ENCODE data around the gene HSD17B12.

Gene HSD17B12

DNA sequence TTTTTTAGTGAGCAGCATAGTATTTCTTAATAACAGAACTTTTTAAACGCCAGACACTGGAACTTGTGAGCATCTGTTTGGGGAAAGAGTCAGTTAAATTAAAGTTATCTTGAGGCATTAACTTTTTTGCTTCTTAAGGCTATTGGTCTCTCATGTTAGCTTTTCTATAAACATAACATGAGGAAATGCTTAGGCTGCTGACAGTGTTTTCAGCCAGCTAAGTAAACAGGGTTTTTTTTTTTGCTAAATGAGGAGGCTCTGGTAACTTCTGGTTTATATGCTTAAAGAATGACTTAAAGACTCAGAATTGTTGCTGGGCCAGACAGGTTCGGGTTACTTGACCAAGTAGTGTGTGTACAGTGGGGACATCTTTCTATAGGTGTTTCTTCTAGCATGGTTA lies 104.3 kb downstream of the HSD17B12 start:
- peaks cover 31% of the 10 kb centered on the region for H3K36me3 ChIP-seq (ENCODE audit: control insufficient read depth, insufficient read depth, low read length, severe bottlenecking)
- no peak overlapping the region for H3K4me3 ChIP-seq (ENCODE audit: low read length)
- H3K9me3 ChIP-seq (ENCODE audit: control insufficient read depth, low read length): no peaks in the 10 kb centered on the region
- no peak overlapping the region for H3K9ac ChIP-seq (ENCODE audit: low read length)
- peak; percentile 60 for DNase-seq (ENCODE audit: low read depth)
- H3K4me1 ChIP-seq (ENCODE audit: control insufficient read depth, insufficient read depth, low read length): peaks cover 14% of the 10 kb centered on the region
- no peaks in the 10 kb centered on the region for H3K27me3 ChIP-seq (replicated peaks; ENCODE audit: control insufficient read depth, insufficient read depth, low read length)

DNA sequence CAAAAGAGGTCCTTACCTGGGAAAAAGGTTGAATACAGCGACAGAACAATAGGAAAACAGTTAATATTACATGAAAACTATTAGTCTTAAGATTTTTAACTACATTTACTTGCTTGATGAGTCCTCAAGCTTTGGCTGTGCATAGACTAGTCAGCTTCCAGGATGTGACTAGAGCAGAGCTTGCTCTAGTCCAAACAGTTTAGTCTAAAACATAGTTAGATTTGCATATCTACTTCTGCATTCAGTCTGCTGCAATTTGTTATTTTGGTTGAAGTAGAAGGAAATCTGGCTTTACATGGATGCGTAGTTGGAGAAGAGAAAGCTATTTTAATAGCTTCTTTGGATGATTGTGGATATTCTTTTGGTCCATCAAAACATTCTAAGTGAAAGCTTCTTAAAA lies 104.8 kb downstream of the HSD17B12 start:
- no peaks in the 10 kb centered on the region for H3K9me3 ChIP-seq (ENCODE audit: control insufficient read depth, low read length)

DNA sequence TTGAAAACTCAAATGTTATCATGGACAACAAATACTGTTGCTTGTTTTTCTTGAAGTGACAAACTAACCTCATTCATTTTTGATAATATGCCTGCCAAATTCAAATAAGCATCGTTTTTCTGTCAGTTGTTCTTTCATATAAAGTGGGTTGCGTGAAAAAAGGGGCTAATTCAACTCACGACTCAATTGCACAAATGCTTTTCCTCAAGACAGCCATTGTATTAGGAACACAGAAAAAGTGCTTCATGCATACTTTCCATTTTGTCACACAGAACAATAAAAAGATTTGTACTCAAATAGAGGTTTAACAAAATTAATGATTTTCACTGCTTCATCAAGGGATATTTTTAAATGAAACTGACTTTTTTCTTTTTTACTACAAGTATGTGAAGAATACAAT lies 105.5 kb downstream of the HSD17B12 start:
- no peak for DNase-seq (ENCODE audit: low read depth)
- H3K4me3 ChIP-seq (ENCODE audit: low read length): no peak overlapping the region
- no peaks in the 10 kb centered on the region for H3K27me3 ChIP-seq (replicated peaks; ENCODE audit: control insufficient read depth, insufficient read depth, low read length)

More for the DNA sequence above, 104.8 kb downstream of the HSD17B12 start:
- Histone ChIP-seq H3K27me3 (replicated peaks; ENCODE audit: control insufficient read depth, insufficient read depth, low read length) (no peaks in the 10 kb centered on the region), H3K4me3 (ENCODE audit: low read length) (no peak overlapping the region), H3K4me1 (ENCODE audit: control insufficient read depth, insufficient read depth, low read length) (peaks cover 17% of the 10 kb centered on the region), H3K9ac (ENCODE audit: low read length) (no peak overlapping the region), H3K36me3 (ENCODE audit: control insufficient read depth, insufficient read depth, low read length, severe bottlenecking) (peaks cover 31% of the 10 kb centered on the region)
- no peak for DNase-seq (ENCODE audit: low read depth)

DNA sequence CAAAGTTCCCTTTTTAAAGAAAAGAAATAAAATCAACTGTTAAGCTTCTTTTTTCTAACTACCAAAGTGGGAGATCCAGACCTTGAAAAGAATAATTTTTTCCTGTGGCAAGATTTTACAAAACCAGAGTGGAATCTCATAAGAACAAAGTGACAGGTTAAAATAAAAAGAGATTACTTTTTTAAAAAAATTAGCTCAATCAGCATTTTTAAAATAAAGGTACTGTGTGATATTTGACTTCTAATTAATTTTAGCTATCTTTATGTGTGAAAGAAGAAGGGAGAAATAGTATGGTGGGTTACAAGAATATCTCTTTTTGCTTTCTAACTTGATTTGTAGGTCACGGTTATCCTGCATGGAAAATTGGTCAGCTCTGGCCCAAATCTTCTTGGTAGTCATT lies 107.3 kb downstream of the HSD17B12 start:
- no peak overlapping the region for H3K4me3 ChIP-seq (ENCODE audit: low read length)
- peaks cover 20% of the 10 kb centered on the region for H3K4me1 ChIP-seq (ENCODE audit: control insufficient read depth, insufficient read depth, low read length)
- no peaks in the 10 kb centered on the region for H3K9me3 ChIP-seq (ENCODE audit: control insufficient read depth, low read length)
- DNase-seq (ENCODE audit: low read depth): no peak
- H3K27me3 ChIP-seq (replicated peaks; ENCODE audit: control insufficient read depth, insufficient read depth, low read length): no peaks in the 10 kb centered on the region
- H3K36me3 ChIP-seq (ENCODE audit: control insufficient read depth, insufficient read depth, low read length, severe bottlenecking): peaks cover 24% of the 10 kb centered on the region
- no peak overlapping the region for H3K9ac ChIP-seq (ENCODE audit: low read length)

More for the DNA sequence above, 105.5 kb downstream of the HSD17B12 start:
- no peak overlapping the region for H3K9ac ChIP-seq (ENCODE audit: low read length)
- H3K4me1 ChIP-seq (ENCODE audit: control insufficient read depth, insufficient read depth, low read length): peaks cover 20% of the 10 kb centered on the region
- peaks cover 26% of the 10 kb centered on the region for H3K36me3 ChIP-seq (ENCODE audit: control insufficient read depth, insufficient read depth, low read length, severe bottlenecking)
- no peaks in the 10 kb centered on the region for H3K9me3 ChIP-seq (ENCODE audit: control insufficient read depth, low read length)

DNA sequence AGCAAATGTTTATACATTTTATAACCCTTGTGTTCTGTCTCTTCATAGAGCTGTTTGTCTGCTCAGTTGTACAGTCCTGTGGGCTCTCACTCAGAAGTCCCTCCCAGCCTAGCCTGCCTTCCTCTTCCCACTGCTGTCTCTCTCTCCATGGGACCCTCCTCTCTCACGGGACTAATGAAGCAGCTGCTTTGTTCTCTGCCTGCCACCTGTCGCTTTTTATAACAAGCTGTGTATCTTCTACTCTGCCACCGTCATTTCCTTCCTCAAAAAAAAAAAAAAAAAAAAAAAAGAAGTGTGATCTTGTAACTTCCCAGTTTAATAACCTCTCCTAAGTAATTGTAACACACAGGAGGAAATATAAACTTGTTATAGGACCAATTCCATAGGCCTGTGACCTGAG lies 107.9 kb downstream of the HSD17B12 start:
- H3K27me3 ChIP-seq (replicated peaks; ENCODE audit: control insufficient read depth, insufficient read depth, low read length): no peaks in the 10 kb centered on the region
- no peaks in the 10 kb centered on the region for H3K9me3 ChIP-seq (ENCODE audit: control insufficient read depth, low read length)
- peaks cover 20% of the 10 kb centered on the region for H3K4me1 ChIP-seq (ENCODE audit: control insufficient read depth, insufficient read depth, low read length)
- no peak overlapping the region for H3K4me3 ChIP-seq (ENCODE audit: low read length)
- DNase-seq (ENCODE audit: low read depth): no peak
- H3K9ac ChIP-seq (ENCODE audit: low read length): no peak overlapping the region
- H3K36me3 ChIP-seq (ENCODE audit: control insufficient read depth, insufficient read depth, low read length, severe bottlenecking): peaks cover 30% of the 10 kb centered on the region

DNA sequence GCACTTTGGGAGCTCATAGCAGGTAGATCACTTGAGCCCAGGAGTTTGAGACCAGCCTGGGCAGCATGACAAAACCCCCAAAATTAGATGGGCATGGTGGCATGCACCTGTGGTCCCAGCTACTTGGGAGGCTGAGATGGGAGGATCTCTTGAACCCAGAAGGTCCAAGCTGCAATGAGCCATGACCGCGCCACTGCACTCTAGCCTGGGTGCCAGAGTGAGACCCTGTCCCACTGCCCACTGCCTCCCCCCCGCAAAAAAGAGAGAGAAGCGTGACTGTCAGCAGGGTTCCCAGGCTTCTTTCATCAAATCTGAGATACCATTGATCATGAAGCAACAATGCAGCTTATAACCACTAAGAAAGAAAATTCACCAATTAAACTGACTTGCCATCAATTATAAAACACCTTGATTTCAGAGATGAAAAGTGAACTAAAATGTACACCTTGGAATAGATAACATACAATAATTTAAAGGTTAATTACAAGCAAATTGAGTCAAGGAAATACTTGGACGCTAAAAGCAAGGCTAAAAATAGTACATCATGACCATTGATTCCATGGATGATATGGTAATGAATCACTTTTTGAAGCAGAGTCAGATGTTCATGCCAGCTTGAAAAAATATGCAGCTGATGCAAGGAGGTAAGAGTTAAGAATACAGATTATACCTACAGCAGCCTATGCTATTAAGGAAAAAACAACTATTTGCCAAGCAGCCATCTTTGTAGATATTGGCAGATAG lies 109.3 kb downstream of the HSD17B12 start:
- no peaks in the 10 kb centered on the region for H3K9me3 ChIP-seq (ENCODE audit: control insufficient read depth, low read length)
- DNase-seq (ENCODE audit: low read depth): peak; percentile 74

DNA sequence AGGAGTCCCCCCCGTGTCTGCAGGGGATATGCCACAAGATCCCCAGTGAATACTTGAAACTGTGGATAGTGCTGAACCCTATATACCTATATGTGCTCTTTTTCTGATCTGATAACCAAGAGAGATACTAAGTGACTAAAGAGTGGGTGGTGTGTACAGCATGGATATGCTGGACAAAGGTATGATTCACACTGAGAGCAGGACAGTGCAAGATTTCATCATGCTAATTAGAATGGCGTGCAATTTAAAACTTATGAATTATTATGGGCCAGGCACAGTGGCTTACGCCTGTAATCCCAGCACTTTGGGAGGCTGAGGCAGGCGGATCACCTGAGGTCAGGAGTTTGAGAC lies 109.9 kb downstream of the HSD17B12 start:
- Histone ChIP-seq H3K4me1 (ENCODE audit: control insufficient read depth, insufficient read depth, low read length) (peaks cover 20% of the 10 kb centered on the region), H3K4me3 (ENCODE audit: low read length) (peak overlapping the region; percentile 12), H3K36me3 (ENCODE audit: control insufficient read depth, insufficient read depth, low read length, severe bottlenecking) (peaks cover 37% of the 10 kb centered on the region), H3K27me3 (replicated peaks; ENCODE audit: control insufficient read depth, insufficient read depth, low read length) (no peaks in the 10 kb centered on the region), H3K9ac (ENCODE audit: low read length) (peak overlapping the region; percentile 38), H3K9me3 (ENCODE audit: control insufficient read depth, low read length) (no peaks in the 10 kb centered on the region)
- DNase-seq (ENCODE audit: low read depth): peak; percentile 29

More for the DNA sequence above, 109.3 kb downstream of the HSD17B12 start:
- Histone ChIP-seq H3K9ac (ENCODE audit: low read length) (peak overlapping the region; percentile 38), H3K4me3 (ENCODE audit: low read length) (peak overlapping the region; percentile 12), H3K27me3 (replicated peaks; ENCODE audit: control insufficient read depth, insufficient read depth, low read length) (no peaks in the 10 kb centered on the region), H3K36me3 (ENCODE audit: control insufficient read depth, insufficient read depth, low read length, severe bottlenecking) (peaks cover 32% of the 10 kb centered on the region), H3K4me1 (ENCODE audit: control insufficient read depth, insufficient read depth, low read length) (peaks cover 20% of the 10 kb centered on the region)

DNA sequence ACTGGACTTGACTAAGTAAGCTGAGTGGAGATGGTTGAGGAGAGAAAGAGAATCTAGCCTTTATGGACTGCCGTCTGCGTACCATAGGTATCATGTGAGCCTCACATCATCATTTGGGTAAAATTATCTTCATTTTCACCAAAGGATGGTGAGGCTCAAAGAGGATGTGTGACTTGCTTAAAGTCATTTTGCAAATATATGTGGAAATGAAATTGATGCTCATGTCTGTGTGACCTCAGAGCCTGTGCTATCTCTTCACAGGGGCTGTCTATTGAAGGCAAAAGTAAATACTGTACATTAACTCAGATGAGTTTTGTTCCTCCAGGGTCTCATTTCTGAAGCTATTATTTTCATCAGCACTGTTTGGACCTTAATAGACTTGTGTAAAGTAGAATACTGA lies 116.8 kb downstream of the HSD17B12 start:
- H3K9ac ChIP-seq (ENCODE audit: low read length): no peak overlapping the region
- no peaks in the 10 kb centered on the region for H3K9me3 ChIP-seq (ENCODE audit: control insufficient read depth, low read length)
- no peaks in the 10 kb centered on the region for H3K4me1 ChIP-seq (ENCODE audit: control insufficient read depth, insufficient read depth, low read length)
- no peak overlapping the region for H3K4me3 ChIP-seq (ENCODE audit: low read length)
- no peak for DNase-seq (ENCODE audit: low read depth)
- peaks cover 66% of the 10 kb centered on the region for H3K36me3 ChIP-seq (ENCODE audit: control insufficient read depth, insufficient read depth, low read length, severe bottlenecking)
- no peaks in the 10 kb centered on the region for H3K27me3 ChIP-seq (replicated peaks; ENCODE audit: control insufficient read depth, insufficient read depth, low read length)

DNA sequence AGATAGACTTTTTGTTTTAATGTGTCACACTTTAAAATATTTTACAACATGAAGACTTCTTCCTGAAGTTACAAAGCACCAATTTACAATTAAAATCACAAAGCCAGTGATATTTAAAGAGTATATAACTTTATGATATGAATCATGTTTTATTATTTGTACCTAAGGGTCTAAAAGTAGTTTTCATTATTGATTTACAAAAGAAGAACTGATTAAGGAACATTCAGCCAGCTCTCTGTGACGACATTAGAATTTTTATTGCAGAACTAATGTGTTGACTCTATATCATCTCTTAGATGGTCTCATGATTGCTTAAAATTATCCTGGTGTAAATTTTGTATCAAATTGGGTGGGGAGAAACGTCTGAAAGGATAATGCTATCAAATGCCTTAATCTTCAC lies 117.3 kb downstream of the HSD17B12 start:
- no peaks in the 10 kb centered on the region for H3K27me3 ChIP-seq (replicated peaks; ENCODE audit: control insufficient read depth, insufficient read depth, low read length)
- no peak overlapping the region for H3K4me3 ChIP-seq (ENCODE audit: low read length)
- no peak overlapping the region for H3K9ac ChIP-seq (ENCODE audit: low read length)
- no peaks in the 10 kb centered on the region for H3K9me3 ChIP-seq (ENCODE audit: control insufficient read depth, low read length)
- no peaks in the 10 kb centered on the region for H3K4me1 ChIP-seq (ENCODE audit: control insufficient read depth, insufficient read depth, low read length)
- no peak for DNase-seq (ENCODE audit: low read depth)
- peaks cover 70% of the 10 kb centered on the region for H3K36me3 ChIP-seq (ENCODE audit: control insufficient read depth, insufficient read depth, low read length, severe bottlenecking)

DNA sequence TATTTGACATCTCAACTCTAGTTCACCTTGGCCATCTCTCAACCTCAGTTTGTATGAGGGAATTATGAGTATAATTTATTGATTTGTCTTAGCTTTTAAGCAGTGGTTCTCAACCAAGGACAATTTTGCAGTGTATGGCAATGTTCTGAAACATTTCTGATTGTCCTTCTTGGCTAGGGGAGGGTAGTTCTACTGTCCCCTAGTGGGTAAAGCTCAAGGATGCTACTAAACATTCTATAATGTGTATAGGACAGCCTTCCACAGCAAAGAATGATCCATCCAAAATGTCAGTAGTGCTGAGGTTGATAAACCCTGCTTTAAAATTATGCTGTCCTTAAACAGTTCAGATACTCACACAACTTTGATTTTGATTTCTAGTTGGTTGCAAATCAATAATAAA lies 122.0 kb downstream of the HSD17B12 start:
- Histone ChIP-seq H3K9me3 (ENCODE audit: control insufficient read depth, low read length) (no peaks in the 10 kb centered on the region), H3K4me1 (ENCODE audit: control insufficient read depth, insufficient read depth, low read length) (no peaks in the 10 kb centered on the region), H3K9ac (ENCODE audit: low read length) (no peak overlapping the region), H3K36me3 (ENCODE audit: control insufficient read depth, insufficient read depth, low read length, severe bottlenecking) (peaks cover 76% of the 10 kb centered on the region), H3K27me3 (replicated peaks; ENCODE audit: control insufficient read depth, insufficient read depth, low read length) (no peaks in the 10 kb centered on the region), H3K4me3 (ENCODE audit: low read length) (no peak overlapping the region)
- DNase-seq (ENCODE audit: low read depth): no peak

DNA sequence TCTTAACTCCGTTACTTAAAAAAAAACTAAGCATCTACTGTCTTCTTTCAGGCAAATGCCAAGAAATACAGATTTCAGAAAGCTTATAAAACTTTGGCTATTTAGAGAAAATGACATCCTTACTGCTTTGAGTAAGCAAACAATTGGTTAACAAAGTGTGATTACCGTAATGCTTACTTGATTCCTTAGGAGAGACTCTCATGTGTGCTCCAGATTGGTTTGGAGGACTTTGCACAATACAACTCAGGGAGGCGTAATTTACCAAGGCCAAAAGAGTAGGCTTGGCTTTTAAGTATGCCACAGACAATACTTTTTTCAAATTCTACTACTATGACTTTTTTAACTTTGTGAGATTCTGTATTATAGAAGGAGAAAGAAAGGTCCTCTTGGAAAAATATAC lies 123.2 kb downstream of the HSD17B12 start:
- Histone ChIP-seq H3K27me3 (replicated peaks; ENCODE audit: control insufficient read depth, insufficient read depth, low read length) (no peaks in the 10 kb centered on the region), H3K4me3 (ENCODE audit: low read length) (no peak overlapping the region), H3K4me1 (ENCODE audit: control insufficient read depth, insufficient read depth, low read length) (no peaks in the 10 kb centered on the region), H3K36me3 (ENCODE audit: control insufficient read depth, insufficient read depth, low read length, severe bottlenecking) (peaks cover 81% of the 10 kb centered on the region), H3K9ac (ENCODE audit: low read length) (no peak overlapping the region), H3K9me3 (ENCODE audit: control insufficient read depth, low read length) (no peaks in the 10 kb centered on the region)
- no peak for DNase-seq (ENCODE audit: low read depth)

DNA sequence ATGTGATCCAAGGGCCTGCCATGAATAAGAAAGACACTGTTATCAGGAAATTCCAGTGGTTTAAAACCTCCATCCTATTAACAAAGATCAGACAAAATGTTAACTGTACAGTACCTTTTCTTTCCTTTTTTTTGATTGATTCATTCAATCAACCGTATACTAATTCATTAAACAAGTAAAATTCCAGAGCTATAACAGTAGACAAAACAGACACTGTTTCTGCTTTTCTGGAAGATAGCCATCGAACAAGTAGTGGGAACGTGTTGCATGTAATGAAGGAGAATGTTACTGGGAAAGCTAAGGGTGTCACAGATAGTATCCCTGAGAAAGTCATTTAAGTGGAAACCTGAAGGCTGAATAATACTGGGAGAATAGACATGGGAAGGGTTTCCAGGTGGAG lies 126.4 kb downstream of the HSD17B12 start:
- Histone ChIP-seq H3K4me3 (ENCODE audit: low read length) (no peak overlapping the region), H3K27me3 (replicated peaks; ENCODE audit: control insufficient read depth, insufficient read depth, low read length) (no peaks in the 10 kb centered on the region), H3K4me1 (ENCODE audit: control insufficient read depth, insufficient read depth, low read length) (no peaks in the 10 kb centered on the region), H3K9me3 (ENCODE audit: control insufficient read depth, low read length) (no peaks in the 10 kb centered on the region), H3K9ac (ENCODE audit: low read length) (no peak overlapping the region), H3K36me3 (ENCODE audit: control insufficient read depth, insufficient read depth, low read length, severe bottlenecking) (peaks cover 70% of the 10 kb centered on the region)
- DNase-seq (ENCODE audit: low read depth): no peak
